NCI-H460 (cell line): Measurements from ENCODE around the gene TMA16. TPM values are rescaled to one million over a fixed set of nuclear protein-coding genes. Genes with fewer than 3 reads are reported as not detected.

ENCODE experiments used
- DNase-seq: peaks from one replicate; pipeline ENCODE4 v3.0.0-alpha.2; 2016; ENCODE audit warnings: low read depth; ENCODE audit errors: extremely low read depth
- total RNA-seq: library from RNA; depleted of rRNA; stranded (reverse); fragments of >200 nt; shearing (Covaris generic); gene quantifications from 2 replicates; pipeline ENCODE4 v1.2.3, GENCODE V29; 2014; rRNA removed

TMA16 gene
- total RNA-seq, 1 experiment from 2014 or later, result 37.0 TPM

DNA sequence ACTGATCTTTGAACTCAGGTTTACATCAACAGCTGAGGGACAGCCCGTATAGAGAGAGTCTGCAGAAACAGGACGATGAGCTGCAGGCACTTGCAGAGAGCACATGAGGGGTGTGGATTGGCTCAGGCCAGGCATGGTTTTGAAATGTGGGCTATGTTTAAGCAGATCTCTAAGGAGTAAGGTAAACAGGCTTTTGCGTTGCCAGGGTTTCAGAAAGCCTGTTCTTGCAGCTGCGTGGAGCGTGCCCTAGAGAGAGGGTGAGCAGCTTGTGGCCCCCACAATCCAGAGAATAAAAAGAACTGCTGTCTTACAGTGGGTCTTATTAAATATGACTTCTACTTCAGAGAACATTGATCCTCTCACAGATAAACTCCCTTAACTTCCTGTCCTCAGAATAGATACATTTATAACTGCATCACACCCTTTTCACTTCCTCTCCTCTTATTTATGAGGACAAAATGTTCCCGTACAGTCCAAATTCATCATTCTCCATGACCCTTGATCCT lies 64.1 kb downstream of the TMA16 start:
- DNase-seq, result no peak

DNA sequence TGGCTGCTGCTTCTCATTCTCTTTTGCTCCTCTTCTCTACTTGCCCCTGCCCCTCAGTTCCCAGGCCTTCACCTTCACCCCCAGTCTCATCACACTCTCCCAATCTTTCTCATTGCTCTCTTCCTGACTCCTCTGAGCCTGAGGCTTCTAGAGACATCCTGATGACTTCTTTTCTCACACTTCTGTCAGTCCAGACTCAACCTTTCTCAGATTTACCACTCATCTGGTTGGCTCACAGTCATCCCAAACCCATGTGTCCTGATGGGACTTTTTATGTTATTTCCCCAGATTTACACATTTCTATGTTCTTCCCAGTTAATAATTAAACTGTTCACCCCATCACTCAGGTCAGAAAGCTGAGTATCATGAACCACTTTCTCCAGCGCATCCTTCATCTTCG lies 68.0 kb downstream of the TMA16 start:
- no peak for DNase-seq

DNA sequence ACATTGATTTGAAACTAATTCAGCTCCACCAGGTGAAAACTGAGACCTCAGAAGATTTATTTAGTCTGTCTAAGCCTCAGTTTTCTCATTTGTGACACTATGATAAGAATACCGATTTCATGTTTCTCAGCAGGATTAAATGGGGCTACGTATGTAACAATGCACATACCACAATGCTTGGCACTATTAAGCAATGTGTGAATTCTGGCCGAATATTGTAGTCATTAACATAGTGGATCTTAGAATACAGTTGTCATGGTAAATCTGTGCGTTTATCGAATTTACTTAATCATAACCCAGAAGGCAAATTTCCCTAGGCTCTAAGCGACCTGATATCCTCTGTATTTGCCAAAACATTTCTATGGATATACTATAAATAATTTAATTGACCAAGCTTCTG lies 69.1 kb downstream of the TMA16 start:
- no peak for DNase-seq

GRCh38 chr4:163564221-163564720 lies 69.8 kb downstream of the TMA16 start:
- no peak for DNase-seq

DNA sequence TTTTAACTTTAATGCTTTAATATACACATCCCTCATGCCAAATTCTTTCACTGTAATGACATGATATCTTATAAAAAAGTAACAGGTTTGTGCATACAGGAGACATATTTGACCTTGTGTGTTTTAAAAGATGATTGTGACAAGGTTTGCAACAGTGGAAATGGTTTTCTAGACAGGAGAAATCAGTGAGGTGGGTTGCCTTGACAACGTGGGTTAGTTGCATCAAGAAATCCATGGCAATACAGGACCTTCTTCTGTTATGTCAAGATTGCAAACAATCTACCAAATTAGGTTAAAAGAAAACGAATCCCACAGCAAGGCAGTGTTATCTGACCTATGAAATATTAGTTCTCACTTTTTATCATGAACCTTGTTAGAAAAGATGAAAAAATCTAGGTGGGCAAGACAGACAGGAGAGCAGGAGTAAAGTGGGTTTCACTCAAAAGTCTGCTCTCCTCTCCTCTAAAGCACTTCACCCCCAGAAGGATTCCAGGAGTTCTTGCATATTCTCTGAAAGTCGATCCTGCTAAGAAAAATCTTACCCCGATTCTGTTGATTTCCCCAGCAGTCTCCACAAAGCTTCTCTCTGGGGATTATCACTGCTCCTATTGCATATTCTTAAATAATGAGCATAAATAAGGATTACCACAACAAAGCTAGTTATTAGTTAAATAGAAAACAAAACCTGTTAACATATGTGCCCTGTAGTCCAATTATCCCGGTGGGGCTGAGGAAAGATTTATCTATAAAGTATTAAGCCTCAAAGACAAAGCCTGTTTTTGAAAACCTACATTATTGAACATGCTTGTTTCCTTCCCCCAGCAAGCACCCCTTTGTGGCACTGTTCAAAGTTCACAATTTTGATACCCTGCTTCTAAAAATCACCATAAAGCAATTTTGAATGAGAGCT lies 71.0 kb downstream of the TMA16 start:
- DNase-seq, result no peak

DNA sequence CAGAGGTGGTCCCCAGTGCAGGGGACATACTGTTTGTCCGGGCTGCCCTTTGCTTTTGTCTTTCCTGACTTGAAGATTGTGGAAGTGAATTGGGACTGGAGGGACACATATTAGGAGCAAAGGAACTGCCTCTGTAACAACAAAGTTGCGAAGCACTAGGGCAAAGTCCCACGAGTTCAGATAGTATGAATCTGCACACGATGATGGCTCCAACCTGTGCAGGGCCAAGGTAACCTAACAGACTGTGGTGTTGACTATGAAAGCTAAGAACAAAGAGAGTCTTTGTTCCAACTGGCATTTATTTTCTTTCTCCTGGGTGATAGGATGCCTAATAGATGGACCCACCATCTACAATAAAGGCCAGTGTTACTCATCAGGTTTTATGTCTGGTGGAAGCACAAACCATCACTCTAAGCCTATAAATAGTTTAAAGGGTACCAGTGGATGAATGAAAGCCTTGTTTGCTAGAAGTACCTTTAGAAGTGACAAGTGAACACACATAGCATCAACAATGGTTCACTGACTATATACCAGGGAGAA lies 71.8 kb downstream of the TMA16 start:
- DNase-seq, result no peak

GRCh38 chr4:163568843-163569242 lies 74.4 kb downstream of the TMA16 start:
- DNase-seq, result no peak

Other genes with a start within 250 kb of the TMA16 start
- gene NPY1R, start 162.1 kb upstream of the TMA16 start, total RNA-seq, result 0.07 TPM in 1 of 2 replicates, not detected in the other
- gene NPY5R, start 150.8 kb upstream of the TMA16 start, total RNA-seq, result not detected in 2 replicates
- gene TKTL2, start 20.9 kb upstream of the TMA16 start, total RNA-seq, result not detected in 2 replicates